Ovary (tissue), 3 donors: Measurements from ENCODE around the gene STARD7.

Experiments used
- CTCF ChIP-seq, 3 donors: fragments of 450-650 bp in 2 of 3; fragments of 200-600 bp in 1 of 3; IDR thresholded peaks; one replicate each; pipeline versions ENCODE4 v1.5.1 to v1.8.0; 2016 to 2022; ENCODE audit warnings: antibody characterized with exemption in 3 of 3, mild to moderate bottlenecking in 1 of 3
- EP300 ChIP-seq: sonication (generic); formaldehyde crosslinking; IDR thresholded peaks from one replicate; pipeline ENCODE4 v1.6.1; 2017; ENCODE audit warnings: antibody characterized with exemption
- POLR2A ChIP-seq: fragments of 450-650 bp; IDR thresholded peaks from one replicate; pipeline ENCODE4 v1.6.1; 2017; ENCODE audit warnings: antibody characterized with exemption, mild to moderate bottlenecking, moderate library complexity
- donor health status: DM: no; HTN: no; CAD: no.

- TF ChIP-seq POLR2A (no peak), EP300 (no peak), CTCF (IDR thresholded peaks at IDR 0.05) (no peak)
Measured at GRCh38 chr2:96188821-96189526, 19.7 kb downstream of the STARD7 start.
